RWPE2 (cell line): ENCODE data around the gene MRPS22.

Experiments
- ATAC-seq: fragments of 200-7000 bp; cut with Tn5 transposase; 3 replicates; pipeline ENCODE4 v1.9.1; 2021; ENCODE audit warnings: low read depth
- DNase-seq: peaks from one replicate; pipeline ENCODE4 v3.0.0-alpha.2; 2020; ENCODE audit warnings: low spot score
- H3K27ac ChIP-seq: fragments of 450-650 bp; 2 replicates; pipeline ENCODE4 v1.5.1; 2017; ENCODE audit warnings: mild to moderate bottlenecking; ENCODE audit not compliant: poor library complexity, severe bottlenecking
- H3K27me3 ChIP-seq: fragments of 250-450 bp; sonication (Bioruptor Pico); 2 replicates; pipeline ENCODE4 v1.5.1; 2021; ENCODE audit warnings: mild to moderate bottlenecking, moderate library complexity; ENCODE audit not compliant: insufficient read depth, poor library complexity, severe bottlenecking
- H3K36me3 ChIP-seq: fragments of 250-450 bp; sonication (Bioruptor Pico); 2 replicates; pipeline ENCODE4 v1.5.1; 2020; ENCODE audit warnings: low read depth, mild to moderate bottlenecking, moderate library complexity
- H3K4me1 ChIP-seq: fragments of 250-450 bp; sonication (Bioruptor Pico); 2 replicates; pipeline ENCODE4 v1.5.1; 2021; ENCODE audit warnings: mild to moderate bottlenecking, moderate library complexity; ENCODE audit not compliant: insufficient read depth, poor library complexity, severe bottlenecking
- H3K4me3 ChIP-seq: fragments of 250-450 bp; sonication (Bioruptor Pico); 2 replicates; pipeline ENCODE4 v1.5.1; 2021; ENCODE audit warnings: mild to moderate bottlenecking, moderate library complexity; ENCODE audit not compliant: severe bottlenecking
- H3K9me3 ChIP-seq: fragments of 250-450 bp; sonication (Bioruptor Pico); 2 replicates; pipeline ENCODE4 v1.5.1; 2021; ENCODE audit warnings: mild to moderate bottlenecking, moderate library complexity; ENCODE audit not compliant: severe bottlenecking
- CTCF ChIP-seq: fragments of 450-650 bp; IDR thresholded peaks from one replicate; pipeline ENCODE4 v1.5.1; 2017; ENCODE audit warnings: mild to moderate bottlenecking, moderate library complexity; ENCODE audit not compliant: poor library complexity, severe bottlenecking

MRPS22 gene

GRCh38 chr3:139324456-139324855 lies 19.4 kb upstream of the MRPS22 start:
- no peaks in the 10 kb centered on the region for H3K9me3 ChIP-seq
- no peak for TF ChIP-seq CTCF
- H3K4me3 ChIP-seq = no peak overlapping the region
- ATAC-seq (no peak), DNase-seq (no peak)
- no peaks in the 10 kb centered on the region for H3K27me3 ChIP-seq
- H3K36me3 ChIP-seq = no peaks in the 10 kb centered on the region
- H3K4me1 ChIP-seq = no peaks in the 10 kb centered on the region
- H3K27ac ChIP-seq = no peak overlapping the region

GRCh38 chr3:139325551-139325950 lies 18.3 kb upstream of the MRPS22 start:
- Histone ChIP-seq H3K4me3 (no peak overlapping the region), H3K4me1 (no peaks in the 10 kb centered on the region), H3K27ac (no peak overlapping the region), H3K27me3 (peaks cover 9% of the 10 kb centered on the region), H3K9me3 (no peaks in the 10 kb centered on the region), H3K36me3 (no peaks in the 10 kb centered on the region)
- TF ChIP-seq CTCF = no peak
- no peak for ATAC-seq
- no peak for DNase-seq

GRCh38 chr3:139326131-139326530 lies 17.7 kb upstream of the MRPS22 start:
- Histone ChIP-seq H3K4me1 (no peaks in the 10 kb centered on the region), H3K4me3 (no peak overlapping the region)
- ATAC-seq = no peak

GRCh38 chr3:139326707-139327106 lies 17.1 kb upstream of the MRPS22 start:
- DNase-seq = no peak
- no peak for TF ChIP-seq CTCF
- no peak overlapping the region for H3K27ac ChIP-seq
- H3K36me3 ChIP-seq = no peaks in the 10 kb centered on the region
- no peaks in the 10 kb centered on the region for H3K4me1 ChIP-seq
- no peak for ATAC-seq
- H3K27me3 ChIP-seq = peaks cover 9% of the 10 kb centered on the region
- no peak overlapping the region for H3K4me3 ChIP-seq
- no peaks in the 10 kb centered on the region for H3K9me3 ChIP-seq

More at GRCh38 chr3:139326131-139326530, 17.7 kb upstream of the MRPS22 start:
- Histone ChIP-seq H3K27ac (no peak overlapping the region), H3K9me3 (no peaks in the 10 kb centered on the region), H3K36me3 (no peaks in the 10 kb centered on the region), H3K27me3 (peaks cover 9% of the 10 kb centered on the region)
- no peak for DNase-seq
- TF ChIP-seq CTCF = no peak

- TF ChIP-seq CTCF = no peak
- DNase-seq (no peak), ATAC-seq (no peak)
- Histone ChIP-seq H3K36me3 (no peaks in the 10 kb centered on the region), H3K27ac (no peak overlapping the region), H3K9me3 (no peaks in the 10 kb centered on the region), H3K4me3 (no peak overlapping the region), H3K27me3 (peaks cover 11% of the 10 kb centered on the region), H3K4me1 (no peaks in the 10 kb centered on the region)
These were observed 16.6 kb upstream of the MRPS22 start for GRCh38 chr3:139327231-139327630.
